H9 (cell line): ENCODE results near the gene PCDHGB5. TPM values are rescaled to one million over a fixed set of nuclear protein-coding genes. Genes with fewer than 3 reads are reported as not detected.
"Not testable (repeated sequence)": the region's sequence is repeated elsewhere in the genome, so short reads cannot be mapped to it uniquely, and the experiment has no call there.

ENCODE experiments used
- DNase-seq: peaks from one replicate; pipeline ENCODE4 v3.0.0-alpha.2; 2017
- H2AFZ ChIP-seq: one replicate; pipeline ENCODE4 v1.6.1; 2013; ENCODE audit warnings: mild to moderate bottlenecking, low read length, control low read depth, moderate library complexity
- H2AK5ac ChIP-seq: 2 replicates; pipeline ENCODE4 v1.6.1; 2013; ENCODE audit warnings: low read length, control low read depth, mixed read lengths; ENCODE audit not compliant: insufficient read length
- H2BK120ac ChIP-seq: one replicate; pipeline ENCODE4 v1.6.1; 2013; ENCODE audit warnings: low read depth, mild to moderate bottlenecking, low read length, control low read depth, inconsistent platforms; ENCODE audit not compliant: poor library complexity, severe bottlenecking
- H2BK12ac ChIP-seq: 2 replicates; pipeline ENCODE4 v1.6.1; 2013; ENCODE audit warnings: low read length, control low read depth, mixed read lengths, low read depth; ENCODE audit not compliant: insufficient read length
- H2BK15ac ChIP-seq: 2 replicates; pipeline ENCODE4 v1.6.1; 2013; ENCODE audit warnings: low read depth, low read length, control low read depth
- H2BK20ac ChIP-seq: one replicate; pipeline ENCODE4 v1.6.1; 2013; ENCODE audit warnings: low read depth, mild to moderate bottlenecking, low read length, control low read depth, inconsistent platforms; ENCODE audit not compliant: poor library complexity, severe bottlenecking
- H2BK5ac ChIP-seq: 2 replicates; pipeline ENCODE4 v1.6.1; 2013; ENCODE audit warnings: low read length, control low read depth, mixed read lengths; ENCODE audit not compliant: insufficient read length
- H3K14ac ChIP-seq: 2 replicates; pipeline ENCODE4 v1.6.1; 2013; ENCODE audit warnings: low read length, control low read depth; ENCODE audit not compliant: insufficient read depth
- H3K18ac ChIP-seq: 2 replicates; pipeline ENCODE4 v1.6.1; 2013; ENCODE audit warnings: low read depth, mild to moderate bottlenecking, mixed read lengths, low read length, control low read depth; ENCODE audit not compliant: insufficient read length
- H3K23ac ChIP-seq: 2 replicates; pipeline ENCODE4 v1.6.1; 2013; ENCODE audit warnings: low read length, control low read depth, mixed read lengths, low read depth; ENCODE audit not compliant: insufficient read length
- H3K23me2 ChIP-seq: 2 replicates; pipeline ENCODE4 v1.6.1; 2013; ENCODE audit warnings: low read depth, mild to moderate bottlenecking, mixed read lengths, low read length, control low read depth; ENCODE audit not compliant: insufficient read length, poor library complexity, severe bottlenecking
- H3K27ac ChIP-seq: 2 replicates; pipeline ENCODE4 v1.5.1; 2013; ENCODE audit warnings: low read length, control low read depth, mixed read lengths, low read depth; ENCODE audit not compliant: insufficient read length
- H3K27me3 ChIP-seq: 2 replicates; pipeline ENCODE4 v1.6.1; 2013; ENCODE audit warnings: low read length, control low read depth, inconsistent platforms; ENCODE audit not compliant: insufficient read depth
- H3K4ac ChIP-seq: 2 replicates; pipeline ENCODE4 v1.6.1; 2013; ENCODE audit warnings: low read depth, mild to moderate bottlenecking, control low read depth, inconsistent platforms, low read length, moderate library complexity
- H3K4me1 ChIP-seq: 2 replicates; pipeline ENCODE4 v1.6.1; 2013; ENCODE audit warnings: low read length, control low read depth, inconsistent platforms; ENCODE audit not compliant: insufficient read depth
- H3K4me2 ChIP-seq: 2 replicates; pipeline ENCODE4 v1.6.1; 2013; ENCODE audit warnings: low read length, control low read depth, mixed read lengths; ENCODE audit not compliant: insufficient read length, insufficient read depth
- H3K56ac ChIP-seq: 2 replicates; pipeline ENCODE4 v1.6.1; 2013; ENCODE audit warnings: low read depth, mild to moderate bottlenecking, mixed read lengths, low read length, control low read depth; ENCODE audit not compliant: insufficient read length
- H3K79me1 ChIP-seq: 2 replicates; pipeline ENCODE4 v1.6.1; 2013; ENCODE audit warnings: low read depth, mild to moderate bottlenecking, moderate library complexity, low read length, control low read depth, inconsistent platforms; ENCODE audit not compliant: insufficient read depth, poor library complexity, severe bottlenecking
- H3K79me2 ChIP-seq: 2 replicates; pipeline ENCODE4 v1.6.1; 2013; ENCODE audit warnings: low read length, control low read depth, inconsistent platforms; ENCODE audit not compliant: insufficient read depth
- H3K9ac ChIP-seq: 2 replicates; pipeline ENCODE4 v1.6.1; 2013; ENCODE audit warnings: low read length, control low read depth, mixed read lengths; ENCODE audit not compliant: insufficient read length; ENCODE audit errors: extremely low read depth
- H3K9me3 ChIP-seq: one replicate; pipeline ENCODE4 v1.6.1; 2013; ENCODE audit warnings: low read depth, low read length, inconsistent platforms; ENCODE audit not compliant: control insufficient read depth
- H3T11ph ChIP-seq: one replicate; pipeline ENCODE4 v1.6.1; 2013; ENCODE audit warnings: mild to moderate bottlenecking, low read length, control low read depth, inconsistent platforms
- H4K20me1 ChIP-seq: one replicate; pipeline ENCODE4 v1.6.1; 2013; ENCODE audit not compliant: control insufficient read depth, insufficient read length, insufficient read depth
- H4K5ac ChIP-seq: 2 replicates; pipeline ENCODE4 v1.6.1; 2013; ENCODE audit warnings: low read depth, mild to moderate bottlenecking, mixed read lengths, low read length, control low read depth; ENCODE audit not compliant: insufficient read length
- H4K8ac ChIP-seq: replicated peaks from 2 replicates; pipeline ENCODE4 v1.6.1; 2013; ENCODE audit warnings: low read length, control low read depth, mixed read lengths, low read depth; ENCODE audit not compliant: insufficient read length
- H4K91ac ChIP-seq: 2 replicates; pipeline ENCODE4 v1.6.1; 2013; ENCODE audit warnings: low read depth, mild to moderate bottlenecking, moderate library complexity, mixed read lengths, low read length, control low read depth; ENCODE audit not compliant: insufficient read length
- H3K27ac Mint-ChIP-seq, 3 experiments: 2 replicates in 2 of 3; 3 replicates in 1 of 3; pipeline ENCODE4 v1.8.0; 2020 to 2021; ENCODE audit warnings: mixed read lengths in 3 of 3, mild to moderate bottlenecking in 1 of 3, moderate library complexity in 1 of 3
- H3K27me3 Mint-ChIP-seq: 2 replicates; pipeline ENCODE4 v1.8.0; 2021; ENCODE audit warnings: low read depth, mild to moderate bottlenecking, moderate library complexity, mixed read lengths
- H3K36me3 Mint-ChIP-seq, 3 experiments: 2 replicates in 2 of 3; 3 replicates in 1 of 3; pipeline ENCODE4 v1.8.0; 2020 to 2021; ENCODE audit warnings: low read depth in 3 of 3, mixed read lengths in 3 of 3; ENCODE audit not compliant: insufficient read depth in 1 of 3
- H3K4me1 Mint-ChIP-seq, 2 experiments: 2 replicates each; pipeline ENCODE4 v1.8.0; 2020; ENCODE audit warnings: mixed read lengths in 2 of 2
- H3K4me3 Mint-ChIP-seq, 2 experiments: 2 replicates in 1 of 2; 3 replicates in 1 of 2; pipeline ENCODE4 v1.8.0; 2020 to 2021; ENCODE audit warnings: mild to moderate bottlenecking in 2 of 2, mixed read lengths in 2 of 2, moderate library complexity in 1 of 2
- H3K9me3 Mint-ChIP-seq, 2 experiments: 2 replicates in 1 of 2; 3 replicates in 1 of 2; pipeline ENCODE4 v1.8.0; 2020; ENCODE audit warnings: mild to moderate bottlenecking in 2 of 2, mixed read lengths in 2 of 2, moderate library complexity in 1 of 2
- CTCF ChIP-seq: fragments of 200-600 bp; sonication (generic); conservative IDR thresholded peaks from 3 replicates; pipeline ENCODE4 v1.8.0; 2021; ENCODE audit warnings: antibody characterized with exemption, mild to moderate bottlenecking
- WGBS: extraction: QIAGEN DNeasy Blood & Tissue Kit; methylation state at CpG from one replicate; pipeline ENCODE4 v1.1.7; 2013; ENCODE audit warnings: missing lambda C conversion rate, low lambda C conversion rate, mixed read lengths; ENCODE audit not compliant: insufficient read length; ENCODE audit errors: extremely low coverage; 5-methylcytosine and 5-hydroxymethylcytosine counted together
- total RNA-seq: library from RNA; stranded (reverse); gene quantifications from 2 replicates; pipeline ENCODE4 v1.2.1, GENCODE V29; 2021

The PCDHGB5 gene
- total RNA-seq, 1 experiment from 2014 or later, result 3.8 TPM

- H3K9me3 ChIP-seq, result peaks cover 13% of the 10 kb centered on the region
- H2BK5ac ChIP-seq, H3K14ac ChIP-seq, H3K27ac ChIP-seq, H2AK5ac ChIP-seq, H2BK15ac ChIP-seq, H2BK12ac ChIP-seq, H3K79me2 ChIP-seq, H4K91ac ChIP-seq, H3K4me1 ChIP-seq, H3K79me1 ChIP-seq, H4K20me1 ChIP-seq, H2BK120ac ChIP-seq, H3K4ac ChIP-seq, H3K23ac ChIP-seq, H4K5ac ChIP-seq, H3K56ac ChIP-seq, H3T11ph ChIP-seq, H4K8ac ChIP-seq, H3K23me2 ChIP-seq, H2BK20ac ChIP-seq, H2AFZ ChIP-seq, H3K27me3 ChIP-seq: not testable (repeated sequence)
- H3K27me3 Mint-ChIP-seq, result peaks cover 20% of the 10 kb centered on the region
- peak within 1 kb of the TSS; percentile 79 to 86 for H3K4me3 Mint-ChIP-seq
- WGBS, result no CpG with 5 or more reads among the region's 47 CpGs
- DNase-seq, result peak; percentile 85
- H3K27ac Mint-ChIP-seq, result peak within 1 kb of the TSS in 1 of 3 experiments; percentile 55; a peak in 1 of 7 replicates
- H3K18ac ChIP-seq, result peak within 1 kb of the TSS; percentile 60
- H3K9ac ChIP-seq, result peak within 1 kb of the TSS; percentile 58
- peaks cover 66 to 77% of the 10 kb centered on the region in 2 experiments for H3K9me3 Mint-ChIP-seq
- H3K4me2 ChIP-seq, result peak within 1 kb of the TSS; percentile 84
- peaks cover 9 to 17% of the 10 kb centered on the region in 2 experiments for H3K4me1 Mint-ChIP-seq
- H3K36me3 Mint-ChIP-seq, result peaks cover 58 to 84% (median 62%) of the 10 kb centered on the region in 3 experiments
- TF ChIP-seq CTCF, result peak; percentile 87
These were observed 19.9 kb downstream of the PCDHGB5 start, which contains the start of gene PCDHGB7 for GRCh38 chr5:141417494-141418172. TSS of gene PCDHGB7 (plus strand) at chr5:141417677. CDS start at chr5:141417860, 183 bp downstream.
